Hippocampal formation (tissue), 2 donors: ENCODE results near the gene EMC1.
A peak's percentile ranks its signal among the peaks of the same experiment; 100 is the strongest.
"Not testable (repeated sequence)": the region's sequence is repeated elsewhere in the genome, so short reads cannot be mapped to it uniquely, and the experiment has no call there.

Source experiments
- DNase-seq, 2 donors: peaks; one replicate each; lab custom pipeline; 2025; lab: John Stamatoyannopoulos, UW

Gene EMC1

DNA sequence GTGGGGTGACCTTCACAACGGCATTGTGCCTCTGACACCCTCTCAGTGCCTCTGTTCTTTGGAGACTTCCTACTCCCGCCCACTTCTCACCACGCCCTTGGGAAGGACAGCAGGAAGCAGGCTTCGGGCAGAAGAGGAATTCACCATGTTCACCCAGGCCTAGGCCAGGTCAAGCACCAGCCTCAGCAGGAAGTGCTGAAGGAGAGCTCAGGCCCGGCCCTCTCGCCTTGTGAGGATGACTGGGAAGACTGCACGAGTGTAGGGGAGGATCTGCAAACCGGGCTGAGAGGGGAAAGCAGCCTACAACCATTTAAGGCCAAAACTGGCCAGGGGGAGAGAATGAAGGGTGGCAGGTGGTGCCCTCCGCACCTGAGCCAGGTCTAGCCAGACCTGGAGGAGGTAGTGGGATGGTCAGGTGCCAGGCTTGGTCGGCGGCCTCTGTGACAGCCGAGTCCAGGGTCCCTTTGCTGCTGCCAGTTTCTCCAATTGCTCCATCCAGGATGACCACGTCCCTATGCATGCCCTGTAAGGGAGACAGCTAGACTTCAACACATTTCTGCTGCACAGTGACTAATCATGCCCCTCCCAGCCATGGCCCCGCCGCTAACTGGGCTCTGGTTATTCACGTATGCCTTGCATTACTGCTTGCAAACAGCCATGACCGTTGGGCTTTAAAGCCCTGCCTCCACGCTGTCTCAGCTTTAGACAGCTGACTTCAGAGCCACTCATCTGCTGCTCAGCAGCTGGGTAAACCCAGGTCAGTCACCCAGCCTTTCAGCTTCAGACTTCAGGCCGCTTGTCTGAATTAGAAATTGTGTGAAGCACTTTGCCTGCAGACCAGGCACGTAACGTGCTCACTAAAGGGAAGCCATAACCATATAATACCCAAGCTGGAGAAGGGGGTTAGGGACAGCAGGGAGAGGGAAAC, 9.2 kb upstream of the EMC1 start:
- no peak for DNase-seq

DNA sequence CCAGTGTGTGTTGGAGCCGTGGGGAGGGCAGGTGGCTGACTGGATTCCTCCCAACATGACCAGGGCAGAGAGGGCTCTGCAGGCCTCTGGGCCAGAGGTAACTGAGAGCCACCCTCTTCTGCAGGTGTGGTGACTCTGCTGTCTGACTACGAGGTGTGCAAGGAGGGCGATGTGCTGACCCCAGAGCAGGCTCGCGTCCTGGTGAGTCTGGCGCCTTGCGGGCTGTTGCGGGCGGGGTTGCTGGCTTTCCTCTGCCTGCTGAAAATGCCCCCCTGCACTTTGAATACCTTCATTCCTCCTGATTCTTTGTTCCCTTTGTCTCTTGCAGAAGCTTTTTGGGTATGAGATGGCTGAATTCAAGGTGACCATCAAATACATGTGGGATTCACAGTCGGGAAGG, 7.0 kb upstream of the EMC1 start:
- no peak for DNase-seq

DNA sequence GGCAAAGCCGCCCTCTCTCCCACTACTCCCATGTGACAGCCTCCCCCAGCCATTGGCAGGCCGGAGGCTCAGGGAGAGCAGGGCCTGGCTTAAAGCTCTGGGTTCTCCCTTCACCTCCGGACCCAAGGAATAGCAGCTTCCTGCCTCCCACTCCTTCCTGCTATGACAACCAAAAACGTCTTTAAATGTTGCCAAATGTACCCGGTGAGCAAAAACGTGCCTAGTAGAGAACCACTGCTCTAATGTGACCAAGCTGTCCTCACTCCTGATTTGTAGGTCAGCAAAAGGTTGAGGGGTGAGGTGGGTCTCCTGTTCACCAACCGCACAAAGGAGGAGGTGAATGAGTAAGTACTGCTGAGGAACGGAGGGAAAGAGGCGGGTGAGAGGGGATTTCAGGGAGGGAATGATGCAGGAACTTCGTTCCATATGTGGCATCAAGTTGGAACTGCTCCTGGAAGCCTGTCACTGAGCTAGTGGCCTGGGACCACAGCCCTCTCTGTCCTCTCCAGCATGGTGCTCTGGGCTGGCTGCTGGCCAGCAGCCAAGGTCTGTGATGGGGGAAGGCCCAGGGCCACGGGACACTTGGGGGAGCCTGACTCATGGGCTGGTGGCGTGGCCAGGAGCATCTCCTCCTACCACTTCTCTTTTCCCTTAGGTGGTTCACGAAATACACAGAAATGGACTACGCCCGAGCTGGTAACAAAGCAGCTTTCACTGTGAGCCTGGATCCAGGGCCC, 6.0 kb upstream of the EMC1 start:
- no peak for DNase-seq

DNA sequence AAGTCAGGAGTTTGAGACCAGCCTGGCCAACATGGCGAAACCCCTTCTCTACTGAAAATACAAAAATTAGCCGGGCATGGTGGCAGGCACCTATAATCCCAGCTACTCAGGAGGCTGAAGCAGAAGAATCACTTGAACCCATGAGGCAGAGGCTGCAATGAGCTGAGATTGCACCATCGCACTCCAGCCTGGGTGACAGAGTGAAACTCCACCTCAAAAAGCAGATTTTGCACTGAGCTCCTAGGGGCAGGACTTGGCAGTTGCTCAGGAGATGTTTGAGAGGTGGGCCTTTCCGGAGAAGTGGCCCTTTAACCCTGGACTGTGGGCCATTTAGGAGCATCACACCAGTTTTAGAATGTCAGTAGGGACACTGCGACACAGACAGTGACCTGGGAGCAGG, 5.0 kb upstream of the EMC1 start:
- DNase-seq: not testable (repeated sequence)

DNA sequence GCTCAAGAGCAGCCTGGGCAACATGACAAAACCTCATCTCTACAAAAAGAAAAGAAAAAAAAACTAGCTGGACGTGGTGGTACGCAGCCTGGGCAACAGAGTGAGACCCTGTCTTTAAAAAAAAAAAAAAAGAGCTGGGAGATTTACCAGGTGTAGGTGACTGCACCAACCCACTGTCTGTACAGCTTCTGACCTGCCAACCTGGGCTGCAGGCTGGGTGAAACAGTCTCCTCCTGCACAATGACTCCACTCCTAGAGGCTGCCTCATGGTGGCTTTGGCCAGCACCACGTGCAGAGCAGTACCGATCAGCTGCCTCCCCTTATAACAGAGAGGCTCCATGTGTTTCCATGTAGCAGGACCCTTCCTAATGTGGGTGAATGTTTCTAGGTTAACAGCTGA, 4.0 kb upstream of the EMC1 start:
- no peak for DNase-seq

DNA sequence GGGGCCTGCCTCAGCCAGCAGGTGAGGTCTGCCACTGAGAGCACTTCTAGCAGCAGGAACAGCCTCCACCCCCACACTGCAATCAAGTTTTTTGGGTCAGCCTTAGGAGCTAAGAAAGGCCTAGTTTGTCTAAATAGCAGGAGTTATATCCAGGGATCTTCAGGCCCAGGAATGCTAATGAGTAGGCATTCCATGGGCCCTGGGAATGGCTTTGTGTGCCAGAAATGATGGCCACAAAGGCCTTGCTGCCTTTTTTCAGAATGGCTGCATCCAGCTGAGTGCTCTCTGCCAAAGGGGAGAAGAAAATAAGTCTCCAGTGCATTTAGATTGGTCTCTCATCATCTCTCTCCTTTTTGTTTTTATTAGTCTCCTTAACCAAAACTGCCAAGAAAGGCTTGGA, 3.1 kb upstream of the EMC1 start:
- no peak for DNase-seq

DNA sequence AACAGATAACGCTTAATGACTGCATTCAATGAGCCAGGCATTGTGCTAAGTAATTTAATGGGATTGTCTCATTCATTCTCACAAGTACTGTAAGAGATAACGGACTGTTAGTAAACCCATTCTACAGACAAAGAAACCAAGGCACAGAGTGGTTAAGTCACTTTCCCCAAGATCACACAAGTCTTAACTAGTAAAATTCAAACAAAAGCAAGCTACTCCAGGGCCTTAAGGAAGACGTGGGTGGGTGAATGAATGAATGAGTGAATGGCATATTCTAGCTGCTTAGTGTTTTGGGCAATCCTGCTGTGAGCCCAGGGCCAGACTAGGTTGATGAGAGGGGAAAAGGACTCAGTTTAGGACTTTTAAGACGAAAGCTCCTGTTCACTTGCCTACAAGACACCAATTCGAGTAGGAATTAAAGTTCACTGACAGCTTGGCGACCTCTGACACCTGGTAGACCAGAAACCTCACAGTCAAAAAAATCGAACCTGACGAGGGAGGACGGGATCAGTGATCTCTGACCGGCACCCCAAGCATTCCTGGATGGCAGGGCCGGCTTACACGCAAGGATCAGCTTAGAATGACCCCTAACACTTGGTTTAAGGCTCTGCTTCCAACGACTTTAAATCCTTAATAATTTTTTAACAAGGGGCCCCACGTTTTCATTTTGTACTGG, 557 bp downstream of the EMC1 start:
- no peak for DNase-seq

DNA sequence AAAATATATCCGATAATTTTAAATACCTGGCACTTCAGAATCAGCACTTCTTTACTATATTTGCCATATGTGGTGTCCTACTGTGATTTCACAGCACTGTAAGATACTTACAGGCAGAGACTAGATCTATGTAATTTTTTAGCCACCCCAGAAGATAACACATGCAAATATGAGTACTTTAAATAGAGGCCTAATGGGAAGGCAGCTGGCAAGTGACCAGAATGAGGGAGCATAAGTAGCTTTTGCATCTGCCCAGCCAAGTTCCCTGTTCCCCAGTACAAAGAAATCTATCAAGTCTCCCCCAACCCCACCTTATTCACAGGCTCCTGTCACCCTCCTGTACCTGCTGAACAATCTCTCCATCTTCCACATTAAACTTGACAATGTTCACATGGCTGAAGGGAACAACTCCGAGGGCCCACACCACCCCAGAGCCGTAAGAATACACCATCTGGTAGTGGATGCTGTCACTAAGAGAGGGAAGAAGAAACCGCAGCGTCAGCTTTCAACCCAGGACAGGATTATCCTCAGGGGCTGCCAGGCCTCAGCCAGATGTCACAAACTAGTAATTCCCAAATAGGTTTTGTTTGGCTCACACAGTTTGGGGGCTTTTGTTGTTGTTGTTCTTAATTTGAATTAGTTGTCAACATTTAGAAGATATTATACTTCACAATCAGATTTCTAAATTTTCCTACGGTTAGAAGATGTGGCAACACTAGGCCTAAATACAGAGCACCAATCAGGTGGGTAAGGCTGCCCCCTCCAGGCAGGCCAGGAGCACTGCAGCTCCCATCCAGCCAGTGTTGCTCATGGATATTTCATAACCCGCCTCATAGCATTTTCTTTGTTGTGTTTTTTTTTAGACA, 10.4 kb downstream of the EMC1 start:
- DNase-seq: peak; percentile 24 to 32

DNA sequence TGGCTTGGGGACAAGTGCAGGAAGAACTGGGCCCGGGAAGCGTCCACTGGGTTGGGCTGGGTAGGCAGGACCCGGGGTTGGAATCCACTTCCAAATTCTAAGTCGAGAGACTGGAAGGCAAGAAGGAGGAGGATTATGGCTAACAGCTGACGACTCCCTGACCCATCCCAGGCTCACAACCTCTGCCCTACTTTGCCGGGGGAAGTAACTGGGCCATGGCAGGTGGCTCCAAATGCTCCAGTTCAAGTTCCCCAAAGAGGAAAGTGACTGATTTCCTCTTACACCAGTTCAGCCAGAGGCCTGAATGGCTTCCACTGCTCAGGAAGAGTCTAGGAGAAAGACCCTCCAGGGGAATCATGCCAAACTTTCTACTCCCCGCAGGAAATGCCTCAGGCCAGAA, 11.4 kb downstream of the EMC1 start:
- no peak for DNase-seq

DNA sequence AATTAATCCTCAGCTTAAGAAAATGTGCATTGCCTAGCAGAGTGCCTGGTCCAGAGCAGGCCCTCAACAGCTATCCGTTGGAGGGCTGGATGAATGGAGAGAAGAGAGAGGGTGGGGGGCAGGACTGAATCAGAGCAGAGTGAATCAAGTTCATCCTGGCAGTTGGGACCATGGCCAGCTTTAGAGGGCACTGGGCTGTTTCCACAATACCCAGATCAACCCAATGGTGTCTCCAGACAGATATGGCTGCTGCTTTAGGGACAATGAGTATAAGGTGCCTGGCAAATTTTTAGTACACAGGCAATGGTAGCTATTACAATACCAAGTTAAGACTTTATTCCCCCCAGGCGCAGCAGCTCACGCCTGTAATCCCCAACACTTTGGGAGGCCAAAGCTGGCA, 17.1 kb downstream of the EMC1 start:
- no peak for DNase-seq

DNA sequence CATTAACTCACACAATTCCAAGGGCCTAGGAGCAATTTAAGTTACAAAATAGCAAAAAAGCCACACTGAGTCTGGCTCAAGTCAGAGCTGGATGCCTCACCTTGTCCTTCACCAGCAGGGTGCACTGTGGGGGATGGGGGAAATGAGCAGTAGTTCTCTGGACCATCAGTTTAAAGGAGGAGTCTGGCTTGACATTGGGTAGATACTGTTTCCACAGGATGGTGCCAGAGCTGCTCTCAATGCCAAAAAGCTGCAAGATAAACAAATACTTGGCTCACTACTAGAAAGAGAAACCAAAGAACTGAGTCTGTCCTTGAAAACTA, 18.8 kb downstream of the EMC1 start:
- DNase-seq: no peak

DNA sequence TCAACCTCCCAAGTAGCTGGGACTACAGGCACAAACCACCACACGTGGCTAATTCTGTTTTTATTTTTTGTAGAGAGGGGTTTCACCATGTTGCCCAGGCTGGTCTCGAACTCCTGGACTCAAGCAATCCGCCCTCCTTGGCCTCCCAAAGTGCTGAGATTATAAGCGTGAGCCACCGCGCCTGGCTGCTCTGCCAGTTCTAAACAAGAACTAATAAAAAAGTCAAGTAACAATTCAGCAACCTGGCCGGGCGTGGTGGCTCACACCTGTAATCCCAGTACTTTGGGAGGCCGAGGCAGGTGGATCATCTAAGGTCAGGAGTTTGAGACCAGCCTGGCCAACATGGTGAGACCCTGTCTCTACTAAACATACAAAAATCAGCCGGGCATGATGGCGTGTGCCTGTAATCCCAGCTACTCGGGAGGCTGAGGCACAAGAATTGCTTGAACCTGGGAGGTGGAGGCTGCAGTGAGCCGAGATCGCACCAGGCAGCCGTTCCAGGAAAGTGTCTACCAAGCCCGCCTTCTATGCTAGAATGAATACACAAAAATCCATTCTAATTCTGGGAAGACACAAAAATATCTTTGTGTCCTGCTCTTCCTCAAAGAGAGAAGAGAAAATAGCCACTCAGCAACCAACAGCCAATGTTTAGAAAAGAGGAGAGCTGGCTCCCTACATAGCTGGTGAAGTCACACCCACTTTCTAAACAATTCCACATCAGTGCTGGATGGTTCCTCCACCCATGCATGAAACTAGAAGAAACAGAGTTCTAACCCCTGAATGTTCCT, 19.4 kb downstream of the EMC1 start:
- DNase-seq: peak in 1 of 2 donors; percentile 25

DNA sequence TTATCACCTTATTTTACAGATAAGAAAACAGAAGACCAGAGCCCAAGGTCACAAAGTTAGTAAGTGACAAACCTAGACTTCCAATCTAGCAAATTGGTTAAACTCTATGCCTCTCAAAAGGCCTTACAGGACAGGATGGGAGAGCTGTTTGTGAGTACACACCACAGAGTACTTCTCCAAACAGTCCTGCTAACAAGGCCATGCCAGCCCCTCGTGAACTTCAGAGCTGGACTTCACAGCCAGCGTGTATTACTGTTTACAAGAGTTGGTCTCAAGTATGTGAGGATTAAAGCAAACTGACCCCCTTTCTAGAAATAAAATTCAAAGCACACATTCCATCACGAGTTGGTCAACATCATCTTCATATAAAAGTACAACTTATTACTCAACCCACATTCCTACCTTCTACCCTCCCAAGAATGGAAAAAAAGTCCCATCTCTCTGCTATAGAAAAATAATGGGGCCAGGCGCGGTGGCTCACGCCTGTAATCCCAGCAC, 21.4 kb downstream of the EMC1 start:
- no peak for DNase-seq

DNA sequence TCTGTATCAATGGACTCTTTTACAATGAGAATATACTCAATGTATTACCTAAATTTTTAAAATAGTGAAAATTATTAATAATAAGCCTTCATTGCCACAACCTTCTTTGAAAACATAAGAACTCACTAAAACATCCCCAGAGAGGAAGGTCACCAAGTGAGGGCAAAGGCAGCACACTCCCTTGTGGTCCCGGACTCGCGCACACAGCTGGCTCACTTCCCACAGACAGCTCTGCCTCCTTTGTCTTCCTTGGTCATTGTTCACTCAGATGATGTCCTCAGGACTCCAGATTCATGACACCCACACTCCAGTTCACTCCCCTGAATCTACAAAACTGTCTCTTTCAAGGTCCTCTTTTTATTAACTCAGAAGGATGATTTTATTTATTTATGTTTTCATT, 22.1 kb downstream of the EMC1 start:
- peak in 1 of 2 donors; percentile 4 for DNase-seq

DNA sequence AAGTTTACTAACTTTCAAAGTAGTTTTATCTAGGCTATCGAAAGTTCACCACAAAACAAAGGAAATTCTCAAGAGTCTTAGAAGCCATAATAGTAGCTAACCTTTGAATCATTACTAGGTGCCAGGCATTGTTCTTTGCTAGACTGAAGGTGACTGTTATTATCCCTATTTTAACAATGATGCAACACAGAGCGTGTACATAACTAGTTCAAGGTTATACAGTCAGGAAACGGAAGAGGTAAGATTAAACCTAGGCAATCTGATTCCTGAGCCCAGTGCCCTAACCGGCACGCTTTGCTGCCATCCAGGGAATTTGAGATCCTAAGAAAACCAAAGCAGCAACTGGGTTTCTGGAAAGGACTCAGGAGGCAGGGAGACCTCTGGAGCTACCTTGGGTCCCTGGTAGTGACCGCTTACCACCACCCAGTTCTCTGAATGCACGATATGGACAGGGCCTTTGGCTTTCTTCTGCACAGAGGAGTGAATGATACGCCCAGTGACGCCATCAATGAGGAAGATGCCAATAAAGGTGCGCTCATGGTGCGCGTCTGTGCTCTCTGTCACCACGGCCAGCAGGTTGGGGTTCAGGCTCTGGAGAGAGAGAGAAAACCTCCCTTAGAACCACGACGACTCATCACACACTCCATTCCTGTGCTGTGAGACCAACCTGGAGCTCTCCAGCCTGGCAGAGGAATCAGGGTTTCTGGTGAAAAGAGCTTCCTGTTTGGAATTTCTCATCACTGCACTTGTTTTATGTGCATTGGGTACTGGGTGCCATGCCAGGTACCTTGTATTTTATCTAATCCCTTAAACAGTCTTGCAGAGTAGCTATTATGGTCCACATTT, 28.1 kb downstream of the EMC1 start:
- DNase-seq: no peak

DNA sequence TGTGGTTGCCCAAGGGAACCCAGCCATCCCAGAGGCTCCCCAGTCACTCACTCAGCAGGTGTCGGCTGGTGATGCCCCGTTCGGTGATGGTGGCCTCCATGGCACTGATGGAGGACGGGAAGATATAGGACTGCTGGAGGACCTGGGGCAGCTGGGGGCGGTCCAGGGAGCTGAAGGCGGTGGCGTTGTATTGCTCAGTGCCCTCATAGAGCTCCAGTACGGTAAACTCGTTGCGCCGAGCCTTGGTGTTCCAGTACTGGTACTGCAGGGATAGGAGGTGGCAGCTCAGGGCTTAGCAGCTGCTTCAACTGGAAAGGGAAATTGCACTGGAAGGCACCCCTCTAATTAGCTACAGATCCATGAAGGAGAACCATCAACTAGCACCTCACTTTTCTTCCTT, 28.8 kb downstream of the EMC1 start:
- DNase-seq: no peak

DNA sequence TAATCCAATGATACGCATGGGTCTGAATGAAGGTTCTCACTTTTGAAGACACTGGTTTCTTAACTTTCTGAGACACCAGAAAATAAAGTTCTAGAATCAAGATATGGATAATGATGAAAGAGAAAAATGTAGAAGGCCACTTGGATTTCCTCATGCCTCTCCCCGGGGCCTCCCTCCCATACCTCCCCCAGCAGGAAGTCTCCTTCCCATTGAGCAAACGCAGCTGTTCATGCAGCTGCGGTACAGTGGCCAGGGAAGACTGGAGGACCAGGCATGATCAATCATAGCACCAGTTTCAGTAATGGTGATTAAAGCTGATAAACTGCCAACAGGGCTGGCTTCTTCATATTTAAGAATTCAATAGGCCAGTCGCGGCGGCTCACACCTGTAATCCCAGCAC, 30.3 kb downstream of the EMC1 start:
- DNase-seq: no peak

DNA sequence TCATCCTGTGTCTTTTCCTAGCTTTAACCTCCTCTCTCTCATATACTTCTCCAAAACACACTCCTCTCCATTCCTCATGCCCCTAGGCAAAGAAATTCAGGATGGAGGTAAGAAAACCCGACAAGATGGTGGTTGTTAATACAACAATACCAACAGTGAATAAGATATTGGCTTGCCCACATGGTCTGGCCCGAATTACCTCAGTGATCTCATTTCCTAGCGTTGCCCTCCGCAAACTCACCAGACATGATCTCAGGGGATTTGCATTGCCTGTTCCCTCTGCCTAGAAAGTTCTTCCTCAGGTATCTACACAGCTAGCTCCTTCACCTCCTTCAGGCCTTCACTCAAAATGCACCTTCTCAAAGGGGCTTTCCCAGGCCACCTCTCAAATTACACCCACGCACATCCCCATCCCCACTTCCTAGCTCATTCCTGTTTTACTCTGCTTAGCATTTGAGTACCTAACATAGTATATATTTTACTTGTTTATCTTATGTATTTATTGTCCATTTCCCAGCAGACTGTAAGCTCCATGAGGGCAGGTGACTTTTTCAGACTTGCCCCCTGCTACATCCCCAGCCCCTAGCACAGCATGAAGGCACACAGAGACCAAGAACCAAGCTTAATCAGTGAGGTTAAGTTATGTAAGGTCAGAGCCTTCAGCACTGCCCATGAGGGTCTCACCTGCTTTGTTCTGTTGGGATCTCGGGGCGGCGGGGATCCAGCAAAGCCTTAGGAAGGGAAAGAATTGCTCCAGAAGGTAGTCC, 31.1 kb downstream of the EMC1 start:
- no peak for DNase-seq

DNA sequence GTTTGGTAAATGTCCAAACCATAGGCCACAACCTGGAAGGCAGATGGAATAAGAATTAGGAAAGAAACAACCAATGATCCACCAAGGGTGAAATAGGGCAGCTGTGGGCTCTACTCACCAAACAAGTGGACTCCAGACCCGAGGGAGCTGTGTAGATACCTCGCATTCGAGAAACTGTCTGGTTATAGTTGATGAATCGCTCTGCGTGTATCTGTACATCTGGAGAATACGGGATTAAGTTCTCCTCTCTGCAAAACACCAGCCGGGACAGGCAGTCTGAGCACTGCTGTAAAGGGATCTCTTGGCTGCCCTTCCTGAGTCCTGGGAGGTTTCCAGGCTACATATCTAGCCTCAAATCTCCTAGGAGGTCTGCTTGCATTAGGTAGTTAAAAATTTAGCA, 31.9 kb downstream of the EMC1 start:
- DNase-seq: no peak
